ENCODE measurements around the gene NAA16. TPM values are rescaled to one million over a fixed set of nuclear protein-coding genes. Genes with fewer than 3 reads are reported as not detected.

NAA16 gene
- total and polyA plus RNA-seq, 9 of the 15 experiments (the other 6 are each of a cell fraction or from before 2014, with no cell fraction given) = 3.7 to 18.2 (median 12.0) TPM

DNA sequence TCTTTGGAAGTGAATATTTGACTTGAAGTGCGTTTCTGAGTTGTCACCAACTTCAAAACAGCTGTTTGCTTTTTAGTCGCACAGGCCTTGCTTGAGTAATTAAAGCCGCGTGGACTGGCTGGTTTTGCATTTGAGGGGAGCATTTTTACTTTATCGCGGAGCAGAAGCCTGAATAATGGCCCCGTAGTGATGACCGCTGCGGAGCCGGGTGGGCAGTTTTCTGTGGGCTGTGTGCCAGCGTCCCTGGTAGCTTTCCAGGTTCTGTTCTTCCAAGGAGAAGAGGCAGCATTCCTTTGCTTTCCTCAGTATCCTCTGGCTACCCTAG, 1.1 kb downstream of the NAA16 start:
- CTCF ChIA-PET (ENCODE audit: low intra/inter-chr PET ratio) = no interaction called here

More for the DNA sequence above, 1.1 kb downstream of the NAA16 start:
- Histone ChIP-seq H3K9me3 (replicated peaks; ENCODE audit: control insufficient read depth, insufficient read depth, low read depth, low read length) (no peaks in the 10 kb centered on the region), H3K4me1 (replicated peaks in 1 of 2; ENCODE audit: control insufficient read depth in 2 of 2, insufficient read depth in 2 of 2, low read length in 2 of 2) (peaks cover 7 to 10% of the 10 kb centered on the region in 2 experiments; a peak in 3 of 5 replicates), H4K20me1 (replicated peaks; ENCODE audit: control insufficient read depth, insufficient read depth, low read length) (no peaks in the 10 kb centered on the region), H2AFZ (ENCODE audit: low read depth, low read length) (peak overlapping the region; percentile 92), H3K4me2 (ENCODE audit: insufficient read depth, low read length) (peak overlapping the region; percentile 79), H3K27ac (ENCODE audit: extremely low read depth, low read depth, low read length) (peak overlapping the region; percentile 91), H3K27me3 (ENCODE audit: control insufficient read depth in 2 of 2, insufficient read depth in 2 of 2, low read length in 2 of 2) (no peaks in the 10 kb centered on the region), H3K36me3 (ENCODE audit: control insufficient read depth, insufficient read depth, low read length) (peaks cover 7% of the 10 kb centered on the region; the same call in 2 of the 3 replicates), H3K79me2 (ENCODE audit: control insufficient read depth, insufficient read depth, low read length) (peaks cover 62% of the 10 kb centered on the region), H3K4me3 (peak overlapping the region; percentile 98), H3K9me1 (ENCODE audit: control insufficient read depth, insufficient read depth, low read length) (no peaks in the 10 kb centered on the region), H3K9ac (ENCODE audit: insufficient read depth in 1 of 2, low read depth in 2 of 2, low read length in 2 of 2) (peak overlapping the region; percentile 77 to 98; a peak in 3 of 4 replicates)
- FAIRE-seq (peak; percentile 37), ATAC-seq (peak; percentile 52), DNase-seq (ENCODE audit: extremely low read depth in 1 of 4, low spot score in 3 of 4) (peak in 2 of 4 experiments; percentile 18 to 46)
- WGBS (ENCODE audit: insufficient coverage, low coverage, missing lambda C conversion rate) = 2% methylated on average over 10 of the region's 11 CpGs
- intact Hi-C loops (cut with micrococcal nuclease) = loop anchor here (5.0 kb wide), 1 partner anchor 250 kb away; the partner anchor contains the start of gene WBP4
- in situ Hi-C loops (cut with MboI) = no loop called here
- no peak for TF ChIP-seq HEY1 (CRISPR knock-in tag; IDR thresholded peaks at IDR 0.05; ENCODE audit: borderline replicate concordance)
- TF ChIP-seq, protein P1, sequence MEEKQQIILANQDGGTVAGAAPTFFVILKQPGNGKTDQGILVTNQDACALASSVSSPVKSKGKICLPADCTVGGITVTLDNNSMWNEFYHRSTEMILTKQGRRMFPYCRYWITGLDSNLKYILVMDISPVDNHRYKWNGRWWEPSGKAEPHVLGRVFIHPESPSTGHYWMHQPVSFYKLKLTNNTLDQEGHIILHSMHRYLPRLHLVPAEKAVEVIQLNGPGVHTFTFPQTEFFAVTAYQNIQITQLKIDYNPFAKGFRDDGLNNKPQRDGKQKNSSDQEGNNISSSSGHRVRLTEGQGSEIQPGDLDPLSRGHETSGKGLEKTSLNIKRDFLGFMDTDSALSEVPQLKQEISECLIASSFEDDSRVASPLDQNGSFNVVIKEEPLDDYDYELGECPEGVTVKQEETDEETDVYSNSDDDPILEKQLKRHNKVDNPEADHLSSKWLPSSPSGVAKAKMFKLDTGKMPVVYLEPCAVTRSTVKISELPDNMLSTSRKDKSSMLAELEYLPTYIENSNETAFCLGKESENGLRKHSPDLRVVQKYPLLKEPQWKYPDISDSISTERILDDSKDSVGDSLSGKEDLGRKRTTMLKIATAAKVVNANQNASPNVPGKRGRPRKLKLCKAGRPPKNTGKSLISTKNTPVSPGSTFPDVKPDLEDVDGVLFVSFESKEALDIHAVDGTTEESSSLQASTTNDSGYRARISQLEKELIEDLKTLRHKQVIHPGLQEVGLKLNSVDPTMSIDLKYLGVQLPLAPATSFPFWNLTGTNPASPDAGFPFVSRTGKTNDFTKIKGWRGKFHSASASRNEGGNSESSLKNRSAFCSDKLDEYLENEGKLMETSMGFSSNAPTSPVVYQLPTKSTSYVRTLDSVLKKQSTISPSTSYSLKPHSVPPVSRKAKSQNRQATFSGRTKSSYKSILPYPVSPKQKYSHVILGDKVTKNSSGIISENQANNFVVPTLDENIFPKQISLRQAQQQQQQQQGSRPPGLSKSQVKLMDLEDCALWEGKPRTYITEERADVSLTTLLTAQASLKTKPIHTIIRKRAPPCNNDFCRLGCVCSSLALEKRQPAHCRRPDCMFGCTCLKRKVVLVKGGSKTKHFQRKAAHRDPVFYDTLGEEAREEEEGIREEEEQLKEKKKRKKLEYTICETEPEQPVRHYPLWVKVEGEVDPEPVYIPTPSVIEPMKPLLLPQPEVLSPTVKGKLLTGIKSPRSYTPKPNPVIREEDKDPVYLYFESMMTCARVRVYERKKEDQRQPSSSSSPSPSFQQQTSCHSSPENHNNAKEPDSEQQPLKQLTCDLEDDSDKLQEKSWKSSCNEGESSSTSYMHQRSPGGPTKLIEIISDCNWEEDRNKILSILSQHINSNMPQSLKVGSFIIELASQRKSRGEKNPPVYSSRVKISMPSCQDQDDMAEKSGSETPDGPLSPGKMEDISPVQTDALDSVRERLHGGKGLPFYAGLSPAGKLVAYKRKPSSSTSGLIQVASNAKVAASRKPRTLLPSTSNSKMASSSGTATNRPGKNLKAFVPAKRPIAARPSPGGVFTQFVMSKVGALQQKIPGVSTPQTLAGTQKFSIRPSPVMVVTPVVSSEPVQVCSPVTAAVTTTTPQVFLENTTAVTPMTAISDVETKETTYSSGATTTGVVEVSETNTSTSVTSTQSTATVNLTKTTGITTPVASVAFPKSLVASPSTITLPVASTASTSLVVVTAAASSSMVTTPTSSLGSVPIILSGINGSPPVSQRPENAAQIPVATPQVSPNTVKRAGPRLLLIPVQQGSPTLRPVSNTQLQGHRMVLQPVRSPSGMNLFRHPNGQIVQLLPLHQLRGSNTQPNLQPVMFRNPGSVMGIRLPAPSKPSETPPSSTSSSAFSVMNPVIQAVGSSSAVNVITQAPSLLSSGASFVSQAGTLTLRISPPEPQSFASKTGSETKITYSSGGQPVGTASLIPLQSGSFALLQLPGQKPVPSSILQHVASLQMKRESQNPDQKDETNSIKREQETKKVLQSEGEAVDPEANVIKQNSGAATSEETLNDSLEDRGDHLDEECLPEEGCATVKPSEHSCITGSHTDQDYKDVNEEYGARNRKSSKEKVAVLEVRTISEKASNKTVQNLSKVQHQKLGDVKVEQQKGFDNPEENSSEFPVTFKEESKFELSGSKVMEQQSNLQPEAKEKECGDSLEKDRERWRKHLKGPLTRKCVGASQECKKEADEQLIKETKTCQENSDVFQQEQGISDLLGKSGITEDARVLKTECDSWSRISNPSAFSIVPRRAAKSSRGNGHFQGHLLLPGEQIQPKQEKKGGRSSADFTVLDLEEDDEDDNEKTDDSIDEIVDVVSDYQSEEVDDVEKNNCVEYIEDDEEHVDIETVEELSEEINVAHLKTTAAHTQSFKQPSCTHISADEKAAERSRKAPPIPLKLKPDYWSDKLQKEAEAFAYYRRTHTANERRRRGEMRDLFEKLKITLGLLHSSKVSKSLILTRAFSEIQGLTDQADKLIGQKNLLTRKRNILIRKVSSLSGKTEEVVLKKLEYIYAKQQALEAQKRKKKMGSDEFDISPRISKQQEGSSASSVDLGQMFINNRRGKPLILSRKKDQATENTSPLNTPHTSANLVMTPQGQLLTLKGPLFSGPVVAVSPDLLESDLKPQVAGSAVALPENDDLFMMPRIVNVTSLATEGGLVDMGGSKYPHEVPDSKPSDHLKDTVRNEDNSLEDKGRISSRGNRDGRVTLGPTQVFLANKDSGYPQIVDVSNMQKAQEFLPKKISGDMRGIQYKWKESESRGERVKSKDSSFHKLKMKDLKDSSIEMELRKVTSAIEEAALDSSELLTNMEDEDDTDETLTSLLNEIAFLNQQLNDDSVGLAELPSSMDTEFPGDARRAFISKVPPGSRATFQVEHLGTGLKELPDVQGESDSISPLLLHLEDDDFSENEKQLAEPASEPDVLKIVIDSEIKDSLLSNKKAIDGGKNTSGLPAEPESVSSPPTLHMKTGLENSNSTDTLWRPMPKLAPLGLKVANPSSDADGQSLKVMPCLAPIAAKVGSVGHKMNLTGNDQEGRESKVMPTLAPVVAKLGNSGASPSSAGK (IDR thresholded peaks at IDR 0.05) = 0 out of 2 replicates have a peak, but pooled peaks have one; percentile 8
- TF ChIP-seq, protein P2, sequence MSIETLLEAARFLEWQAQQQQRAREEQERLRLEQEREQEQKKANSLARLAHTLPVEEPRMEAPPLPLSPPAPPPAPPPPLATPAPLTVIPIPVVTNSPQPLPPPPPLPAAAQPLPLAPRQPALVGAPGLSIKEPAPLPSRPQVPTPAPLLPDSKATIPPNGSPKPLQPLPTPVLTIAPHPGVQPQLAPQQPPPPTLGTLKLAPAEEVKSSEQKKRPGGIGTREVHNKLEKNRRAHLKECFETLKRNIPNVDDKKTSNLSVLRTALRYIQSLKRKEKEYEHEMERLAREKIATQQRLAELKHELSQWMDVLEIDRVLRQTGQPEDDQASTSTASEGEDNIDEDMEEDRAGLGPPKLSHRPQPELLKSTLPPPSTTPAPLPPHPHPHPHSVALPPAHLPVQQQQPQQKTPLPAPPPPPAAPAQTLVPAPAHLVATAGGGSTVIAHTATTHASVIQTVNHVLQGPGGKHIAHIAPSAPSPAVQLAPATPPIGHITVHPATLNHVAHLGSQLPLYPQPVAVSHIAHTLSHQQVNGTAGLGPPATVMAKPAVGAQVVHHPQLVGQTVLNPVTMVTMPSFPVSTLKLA (conservative IDR thresholded peaks at IDR 0.05) = 0 out of 4 replicates have a peak, but pooled peaks of 1 of the 2 experiments have one; percentile 2
- TF ChIP-seq NFIC (IDR thresholded peaks at IDR 0.05) = peak; percentile 32
- peak; percentile 48 for TF ChIP-seq SAP30 (IDR thresholded peaks at IDR 0.05; ENCODE audit: borderline replicate concordance, insufficient read depth, low read depth, low read length, poor library complexity, severe bottlenecking)
- TF ChIP-seq DACH1 (IDR thresholded peaks at IDR 0.05; ENCODE audit: partially characterized antibody) = peak; percentile 68
- TF ChIP-seq KLF1 (tag; IDR thresholded peaks at IDR 0.05) = no peak
- no peak for TF ChIP-seq ZNF184 (CRISPR knock-in tag; IDR thresholded peaks at IDR 0.05)
- BruUV-seq (replicated peaks) = no TSS peak
- POLR2A ChIA-PET = interaction anchor here (0.7 to 1.3 kb wide), 3 partner anchors 238 to 344 kb away, joined by 3 read pairs; no protein-coding TSS in a partner anchor
